DOHH2 (cell line): Measurements from ENCODE around the gene PXK.

ENCODE experiments used
- EZH2phosphoT487 ChIP-seq: fragments of 200-600 bp; sonication (generic); IDR thresholded peaks from 2 replicates; pipeline ENCODE4 v1.6.1; 2017; ENCODE audit warnings: borderline replicate concordance, mild to moderate bottlenecking, antibody characterized with exemption, low read length, moderate library complexity, mixed read lengths
- TF ChIP-seq, protein P1 (sequence below): fragments of 200-600 bp; sonication (generic); IDR thresholded peaks from one replicate; pipeline ENCODE4 v1.5.1; 2014; ENCODE audit warnings: antibody characterized with exemption, mild to moderate bottlenecking, low read depth, low read length; ENCODE audit not compliant: poor library complexity, severe bottlenecking

DNA sequence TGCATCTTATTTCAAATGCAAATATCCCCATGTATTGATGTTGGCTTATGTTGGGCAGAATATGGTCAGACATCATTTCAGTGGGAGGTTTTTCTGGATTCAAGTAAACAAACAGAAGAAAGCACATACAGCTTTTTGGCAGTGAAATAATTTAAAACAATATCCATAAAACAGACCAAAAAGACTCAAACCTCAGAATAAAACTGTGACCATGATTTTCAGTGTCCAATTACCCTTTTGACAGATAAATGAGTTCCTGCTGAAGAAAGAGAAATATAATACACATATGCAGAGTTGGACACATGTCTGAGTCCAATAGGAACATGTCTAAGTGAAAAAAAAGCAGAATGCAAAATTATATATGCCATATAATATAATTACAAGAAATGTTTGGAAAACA lies 39.1 kb downstream of the PXK start:
- TF ChIP-seq, protein P1, sequence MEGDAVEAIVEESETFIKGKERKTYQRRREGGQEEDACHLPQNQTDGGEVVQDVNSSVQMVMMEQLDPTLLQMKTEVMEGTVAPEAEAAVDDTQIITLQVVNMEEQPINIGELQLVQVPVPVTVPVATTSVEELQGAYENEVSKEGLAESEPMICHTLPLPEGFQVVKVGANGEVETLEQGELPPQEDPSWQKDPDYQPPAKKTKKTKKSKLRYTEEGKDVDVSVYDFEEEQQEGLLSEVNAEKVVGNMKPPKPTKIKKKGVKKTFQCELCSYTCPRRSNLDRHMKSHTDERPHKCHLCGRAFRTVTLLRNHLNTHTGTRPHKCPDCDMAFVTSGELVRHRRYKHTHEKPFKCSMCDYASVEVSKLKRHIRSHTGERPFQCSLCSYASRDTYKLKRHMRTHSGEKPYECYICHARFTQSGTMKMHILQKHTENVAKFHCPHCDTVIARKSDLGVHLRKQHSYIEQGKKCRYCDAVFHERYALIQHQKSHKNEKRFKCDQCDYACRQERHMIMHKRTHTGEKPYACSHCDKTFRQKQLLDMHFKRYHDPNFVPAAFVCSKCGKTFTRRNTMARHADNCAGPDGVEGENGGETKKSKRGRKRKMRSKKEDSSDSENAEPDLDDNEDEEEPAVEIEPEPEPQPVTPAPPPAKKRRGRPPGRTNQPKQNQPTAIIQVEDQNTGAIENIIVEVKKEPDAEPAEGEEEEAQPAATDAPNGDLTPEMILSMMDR, result no peak
- no peak for TF ChIP-seq EZH2phosphoT487
